B cell (primary cell): ENCODE results near the gene TRIM15. TPM values are rescaled to one million over a fixed set of nuclear protein-coding genes. Genes with fewer than 3 reads are reported as not detected.

Source experiments
- ATAC-seq: fragments of 200-7000 bp; cut with Tn5 transposase; one replicate; pipeline ENCODE4 v1.10.0; 2021; ENCODE audit warnings: low read depth, mild to moderate bottlenecking, moderate number of reproducible peaks, moderate library complexity
- CTCF ChIA-PET: fragments of 350-600 bp; sonication (Branson Sonifier 250); formaldehyde crosslinking; loops from one replicate; lab custom pipeline; 2021; ENCODE audit warnings: antibody characterized with exemption, inconsistent platforms; lab: Charles Lee
- POLR2A ChIA-PET: fragments of 350-600 bp; sonication (Branson Sonifier 250); formaldehyde crosslinking; loops from one replicate; lab custom pipeline; 2021; ENCODE audit warnings: antibody characterized with exemption; lab: Charles Lee
- DNase-seq: peaks from one replicate; pipeline ENCODE4 v3.0.0; 2013
- H2AFZ ChIP-seq: 2 replicates; pipeline ENCODE4 v1.6.1; 2012; ENCODE audit warnings: mild to moderate bottlenecking, low read depth, low read length; ENCODE audit not compliant: insufficient read depth, poor library complexity, severe bottlenecking
- H3K27ac ChIP-seq, 2 donors: 1 replicate in 1 of 2; 2 replicates in 1 of 2; pipeline ENCODE4 v1.5.1; 2012 to 2013; ENCODE audit warnings: low read length in 2 of 2, mild to moderate bottlenecking in 2 of 2, moderate library complexity in 1 of 2
- H3K27me3 ChIP-seq, 4 experiments: fragments of 200-600 bp in 1 of 4; sonication (generic) in 1 of 4; replicated peaks in 1 of 4; 1 replicate in 2 of 4; 2 replicates in 2 of 4; pipeline versions ENCODE4 v1.6.1 to v1.7.0; 2013 to 2016; ENCODE audit warnings: low read length in 3 of 4, mild to moderate bottlenecking in 2 of 4, mixed read lengths in 1 of 4, moderate library complexity in 1 of 4; ENCODE audit not compliant: insufficient read depth in 4 of 4, control insufficient read depth in 3 of 4; ENCODE audit errors: control extremely low read depth in 1 of 4
- H3K36me3 ChIP-seq, 2 experiments: replicated peaks in 1 of 2; 1 replicate in 1 of 2; 2 replicates in 1 of 2; pipeline versions ENCODE4 v1.6.1 to v1.7.1; 2013; ENCODE audit warnings: low read length in 1 of 2; ENCODE audit not compliant: insufficient read depth in 2 of 2, control insufficient read depth in 1 of 2; ENCODE audit errors: control extremely low read depth in 1 of 2, extremely low read depth in 1 of 2
- H3K4me1 ChIP-seq, 2 donors: fragments of 200-600 bp in 1 of 2; sonication (generic) in 1 of 2; 1 replicate in 1 of 2; 2 replicates in 1 of 2; pipeline versions ENCODE4 v1.5.1 to v1.6.1; 2013 to 2017; ENCODE audit warnings: low read length in 2 of 2; ENCODE audit not compliant: control insufficient read depth in 2 of 2, insufficient read depth in 2 of 2
- H3K4me2 ChIP-seq: replicated peaks from 2 replicates; pipeline ENCODE3; 2012; ENCODE audit warnings: mild to moderate bottlenecking, low read depth, low read length; ENCODE audit not compliant: poor library complexity, severe bottlenecking
- H3K4me3 ChIP-seq, 5 experiments: fragments of 200-600 bp in 1 of 5; sonication (generic) in 1 of 5; 1 replicate in 3 of 5; 2 replicates in 2 of 5; pipeline versions ENCODE4 v1.5.1 to v1.7.0; 2011 to 2016; ENCODE audit warnings: low read length in 4 of 5, mild to moderate bottlenecking in 4 of 5, low read depth in 2 of 5, control low read depth in 1 of 5, moderate library complexity in 1 of 5; ENCODE audit not compliant: insufficient read depth in 1 of 5; ENCODE audit errors: control extremely low read depth in 1 of 5, extremely low read depth in 1 of 5
- H3K79me2 ChIP-seq: fragments of 200-600 bp; sonication (generic); one replicate; pipeline ENCODE4 v1.6.0; 2016; ENCODE audit warnings: low read length; ENCODE audit not compliant: control insufficient read depth, insufficient read depth
- H3K9ac ChIP-seq: fragments of 200-600 bp; sonication (generic); 2 replicates; pipeline ENCODE4 v1.6.1; 2017; ENCODE audit warnings: mild to moderate bottlenecking, low read length, moderate library complexity
- H3K9me3 ChIP-seq, 3 donors: one replicate each; pipeline versions ENCODE4 v1.6.1 to v1.7.1; 2013; ENCODE audit warnings: low read length in 2 of 3; ENCODE audit not compliant: control insufficient read depth in 2 of 3, insufficient read depth in 1 of 3; ENCODE audit errors: control extremely low read depth in 1 of 3
- H4K20me1 ChIP-seq: 2 replicates; pipeline ENCODE4 v1.6.0; 2012; ENCODE audit warnings: mild to moderate bottlenecking, low read length; ENCODE audit not compliant: insufficient read depth, control insufficient read depth, poor library complexity, severe bottlenecking
- H3K27ac Mint-ChIP-seq: one replicate; pipeline ENCODE4 v1.8.0; 2021; ENCODE audit warnings: mixed read lengths
- H3K27me3 Mint-ChIP-seq: one replicate; pipeline ENCODE4 v1.8.0; 2021; ENCODE audit warnings: mixed read lengths
- H3K4me1 Mint-ChIP-seq: one replicate; pipeline ENCODE4 v1.8.0; 2021; ENCODE audit warnings: mixed read lengths
- H3K4me3 Mint-ChIP-seq: one replicate; pipeline ENCODE4 v1.8.0; 2021; ENCODE audit warnings: mixed read lengths
- H3K9me3 Mint-ChIP-seq: one replicate; pipeline ENCODE4 v1.8.0; 2022; ENCODE audit warnings: mixed read lengths; ENCODE audit not compliant: insufficient read depth
- CTCF ChIP-seq: fragments of 200-600 bp; IDR thresholded peaks from one replicate; pipeline ENCODE4 v1.8.0; 2022; ENCODE audit warnings: antibody characterized with exemption, mild to moderate bottlenecking
- EZH2 ChIP-seq: IDR thresholded peaks from 2 replicates; pipeline ENCODE4 v1.6.1; 2012; ENCODE audit warnings: borderline replicate concordance, low read depth, mild to moderate bottlenecking, moderate library complexity, low read length; ENCODE audit not compliant: insufficient read depth, poor library complexity, severe bottlenecking
- WGBS: methylation state at CpG from one replicate; pipeline ENCODE4 v1.1.5; 2013; ENCODE audit warnings: missing lambda C conversion rate; ENCODE audit not compliant: insufficient coverage; 5-methylcytosine and 5-hydroxymethylcytosine counted together
- intact Hi-C: fragments of 100-400 bp; cut with micrococcal nuclease; formaldehyde crosslinking; loops from one replicate; pipeline ENCODE4 v1.10.0; 2022
- polyA plus RNA-seq: library from polyadenylated mRNA; depleted of rRNA; stranded (reverse); fragments of >200 nt; gene quantifications from 2 replicates; pipeline ENCODE4 v1.2.3, GENCODE V29; 2012
- total RNA-seq, 2 donors: library from RNA; stranded (reverse); fragments of 120-200 nt in 1 of 2; gene quantifications; 1 replicate in 1 of 2; 2 replicates in 1 of 2; pipeline versions ENCODE4 v1.2.3 to v1.2.4, GENCODE V29; 2013 to 2022

Gene TRIM15
- total and polyA plus RNA-seq, 2 donors (not counting 1 experiment from before 2014, with no cell fraction given), result not detected

GRCh38 chr6:30151580-30151979 lies 11.8 kb upstream of the TRIM15 start:
- Histone ChIP-seq H3K9ac (no peak overlapping the region), H3K4me3 (no peak overlapping the region), H4K20me1 (no peaks in the 10 kb centered on the region), H3K27me3 (peaks cover 0 to 37% (median 10%) of the 10 kb centered on the region in 4 experiments), H3K4me1 (no peaks in the 10 kb centered on the region), H3K9me3 (no peaks in the 10 kb centered on the region), H3K36me3 (no peaks in the 10 kb centered on the region), H3K79me2 (no peaks in the 10 kb centered on the region), H3K4me2 (no peak overlapping the region), H3K27ac (no peak overlapping the region), H2AFZ (no peak overlapping the region)
- Mint-ChIP-seq H3K4me3 (no peak overlapping the region), H3K9me3 (no peaks in the 10 kb centered on the region), H3K27me3 (peaks cover 57% of the 10 kb centered on the region), H3K4me1 (no peaks in the 10 kb centered on the region), H3K27ac (no peak overlapping the region)
- ATAC-seq (no peak), DNase-seq (no peak)
- ChIA-PET POLR2A (no interaction called here), CTCF (no interaction called here)
- no peak for TF ChIP-seq CTCF
- TF ChIP-seq EZH2, result no peak
- WGBS, result 15% methylated on average over 2 of the region's 3 CpGs
- intact Hi-C loops, result no loop called here

DNA sequence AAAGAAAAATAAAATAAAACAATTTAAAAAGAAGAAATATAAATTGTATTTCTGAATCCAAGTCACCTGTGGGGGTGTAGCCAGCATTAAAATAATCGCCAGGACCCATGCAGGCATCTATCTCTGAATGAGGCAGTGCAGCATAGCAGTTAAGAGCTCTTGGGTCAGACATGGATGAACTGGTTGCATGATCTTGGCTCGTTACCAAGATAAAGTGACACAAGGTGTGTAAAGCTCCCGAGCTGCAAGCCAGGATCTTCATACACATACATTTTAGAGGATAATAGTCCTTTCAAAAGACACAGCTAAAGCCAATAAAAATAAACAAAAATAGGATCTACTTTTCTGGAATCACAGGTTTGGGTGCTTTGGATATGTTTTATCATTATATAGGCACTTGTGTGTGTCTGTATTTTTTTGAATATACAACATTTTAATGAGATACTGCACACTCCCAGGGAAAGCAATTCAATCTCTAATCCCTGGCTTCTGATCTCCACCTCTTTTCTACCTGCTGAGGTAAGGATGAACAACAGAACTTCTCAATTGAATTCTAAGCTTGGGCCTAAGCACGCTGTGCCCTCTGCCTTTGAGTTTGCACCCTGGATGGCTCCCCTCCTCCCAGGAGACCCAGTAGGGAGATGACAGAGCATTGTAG lies 11.2 kb upstream of the TRIM15 start:
- 56% methylated on average over 1 of the region's 4 CpGs for WGBS
- Histone ChIP-seq H3K4me2 (no peak overlapping the region), H3K27ac (no peak overlapping the region), H3K79me2 (no peaks in the 10 kb centered on the region), H3K9ac (no peak overlapping the region), H3K36me3 (no peaks in the 10 kb centered on the region), H3K9me3 (no peaks in the 10 kb centered on the region), H3K4me1 (no peaks in the 10 kb centered on the region), H2AFZ (no peak overlapping the region), H3K4me3 (no peak overlapping the region), H4K20me1 (no peaks in the 10 kb centered on the region), H3K27me3 (peaks cover 0 to 34% (median 12%) of the 10 kb centered on the region in 4 experiments)
- Mint-ChIP-seq H3K4me3 (no peak overlapping the region), H3K9me3 (no peaks in the 10 kb centered on the region), H3K27ac (no peak overlapping the region), H3K4me1 (no peaks in the 10 kb centered on the region), H3K27me3 (peaks cover 59% of the 10 kb centered on the region)
- no peak for DNase-seq
- ATAC-seq, result no peak
- ChIA-PET POLR2A (no interaction called here), CTCF (interaction anchor here (1.0 kb wide), 1 partner anchor 19 kb away, joined by 4 read pairs; no protein-coding TSS in a partner anchor)
- intact Hi-C loops, result no loop called here
- no peak for TF ChIP-seq EZH2
- TF ChIP-seq CTCF, result no peak
